Measurements from ENCODE around the gene LFNG. TPM values are rescaled to one million over a fixed set of nuclear protein-coding genes. Genes with fewer than 3 reads are reported as not detected.
A peak's percentile ranks its signal among the peaks of the same experiment; 100 is the strongest.

Gene LFNG
- total RNA-seq, 1 experiment from 2014 or later, result 38.1 TPM

GRCh38 chr7:2525658-2526630, 6.4 kb downstream of the LFNG start:
- in situ Hi-C loops (cut with HindIII; ENCODE audit: low pct_unique_long_range_greater_than_20kb, low sequenced_read_pairs) (no loop called here), intact Hi-C loops (cut with micrococcal nuclease; ENCODE audit: unreplicated experiment) (no loop called here)
- TF ChIP-seq POLR2AphosphoS5 (IDR thresholded peaks at IDR 0.05; ENCODE audit: low read depth, low read length), result no peak
- TF ChIP-seq REST (IDR thresholded peaks at IDR 0.05; ENCODE audit: insufficient read depth in 1 of 2, low read depth in 2 of 2, low read length in 1 of 2), result no peak
- no peak for TF ChIP-seq TCF7L2 (IDR thresholded peaks at IDR 0.05; ENCODE audit: low read depth, low read length)
- TF ChIP-seq, protein P1, sequence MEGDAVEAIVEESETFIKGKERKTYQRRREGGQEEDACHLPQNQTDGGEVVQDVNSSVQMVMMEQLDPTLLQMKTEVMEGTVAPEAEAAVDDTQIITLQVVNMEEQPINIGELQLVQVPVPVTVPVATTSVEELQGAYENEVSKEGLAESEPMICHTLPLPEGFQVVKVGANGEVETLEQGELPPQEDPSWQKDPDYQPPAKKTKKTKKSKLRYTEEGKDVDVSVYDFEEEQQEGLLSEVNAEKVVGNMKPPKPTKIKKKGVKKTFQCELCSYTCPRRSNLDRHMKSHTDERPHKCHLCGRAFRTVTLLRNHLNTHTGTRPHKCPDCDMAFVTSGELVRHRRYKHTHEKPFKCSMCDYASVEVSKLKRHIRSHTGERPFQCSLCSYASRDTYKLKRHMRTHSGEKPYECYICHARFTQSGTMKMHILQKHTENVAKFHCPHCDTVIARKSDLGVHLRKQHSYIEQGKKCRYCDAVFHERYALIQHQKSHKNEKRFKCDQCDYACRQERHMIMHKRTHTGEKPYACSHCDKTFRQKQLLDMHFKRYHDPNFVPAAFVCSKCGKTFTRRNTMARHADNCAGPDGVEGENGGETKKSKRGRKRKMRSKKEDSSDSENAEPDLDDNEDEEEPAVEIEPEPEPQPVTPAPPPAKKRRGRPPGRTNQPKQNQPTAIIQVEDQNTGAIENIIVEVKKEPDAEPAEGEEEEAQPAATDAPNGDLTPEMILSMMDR (IDR thresholded peaks at IDR 0.05), result peak; percentile 68; the same call in 1 of the 2 replicates
- no peak for TF ChIP-seq SIN3A (IDR thresholded peaks at IDR 0.05; ENCODE audit: borderline replicate concordance, insufficient read depth, low read depth, low read length)
- H3K36me3 ChIP-seq (ENCODE audit: control insufficient read depth, insufficient read depth, low read length), result no peaks in the 10 kb centered on the region
- BruUV-seq (replicated peaks), result no TSS peak
- POLR2A ChIA-PET, result interaction anchor here (0.7 kb wide), 1 partner anchor 134 kb away, joined by 3 read pairs; no protein-coding TSS in a partner anchor
- no peak overlapping the region for H3K4me3 ChIP-seq (ENCODE audit: low read depth in 2 of 2, low read length in 2 of 2)
- H3K27ac ChIP-seq (ENCODE audit: low read length), result peak overlapping the region; percentile 83
- CTCF ChIA-PET, result interaction anchor here (0.6 to 1.0 kb wide), 3 partner anchors 57 to 155 kb away, joined by 3 to 5 read pairs (median 4); no protein-coding TSS in a partner anchor
- DNase-seq (ENCODE audit: low read depth, low spot score) (no peak), ATAC-seq (peak; percentile 56)
- H3K9me3 ChIP-seq (ENCODE audit: control insufficient read depth, insufficient read depth, low read depth, low read length), result no peaks in the 10 kb centered on the region
- no peaks in the 10 kb centered on the region for H3K27me3 ChIP-seq (ENCODE audit: control insufficient read depth, insufficient read depth, low read length)
- H3K4me1 ChIP-seq (ENCODE audit: control insufficient read depth, insufficient read depth, low read length), result peaks cover 94% of the 10 kb centered on the region

DNA sequence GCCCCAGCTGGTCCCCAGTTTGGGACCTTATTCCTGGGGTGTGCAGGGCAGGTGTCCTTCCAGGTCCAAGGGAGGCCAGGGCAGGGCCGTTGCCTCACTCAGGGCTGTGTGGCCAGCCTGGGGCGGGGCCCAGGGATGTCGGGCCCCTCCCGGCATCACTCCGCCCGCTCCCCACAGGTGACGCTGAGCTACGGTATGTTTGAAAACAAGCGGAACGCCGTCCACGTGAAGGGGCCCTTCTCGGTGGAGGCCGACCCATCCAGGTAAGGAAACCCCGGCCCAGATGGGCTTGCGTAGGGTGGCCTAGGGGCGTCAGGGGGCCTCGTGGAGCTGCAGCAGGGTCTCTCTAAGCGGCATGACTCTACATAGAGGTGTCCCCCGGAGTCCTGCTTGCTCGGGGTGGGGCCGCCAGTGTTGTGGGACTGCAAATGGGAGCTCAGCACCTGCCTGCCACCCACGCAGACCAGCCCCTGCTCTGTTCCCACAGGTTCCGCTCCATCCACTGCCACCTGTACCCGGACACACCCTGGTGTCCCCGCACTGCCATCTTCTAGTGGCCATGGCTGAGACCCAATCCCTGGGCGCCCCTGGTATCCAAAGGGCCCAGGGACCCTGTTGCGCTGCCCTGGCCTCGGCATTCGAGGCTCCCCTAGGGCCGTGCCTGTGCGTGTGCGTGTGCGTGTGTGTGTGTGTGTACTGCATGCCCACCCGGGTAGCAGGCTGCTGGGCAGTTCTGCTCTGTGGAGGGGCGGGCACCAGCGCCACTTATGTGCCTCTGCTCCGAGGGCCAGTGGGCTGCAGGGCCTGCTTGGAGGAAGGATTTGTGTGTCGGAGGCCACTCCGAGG, 7.3 kb downstream of the LFNG start:
- CTCF ChIA-PET, result interaction anchor here (0.8 to 1.6 kb wide), 3 partner anchors 47 to 58 kb away, joined by 3 to 10 read pairs (median 5); no protein-coding TSS in a partner anchor
- ATAC-seq (no peak), DNase-seq (ENCODE audit: low read depth, low spot score) (no peak)
- intact Hi-C loops (cut with micrococcal nuclease; ENCODE audit: unreplicated experiment) (no loop called here), in situ Hi-C loops (cut with HindIII; ENCODE audit: low pct_unique_long_range_greater_than_20kb, low sequenced_read_pairs) (no loop called here)
- H3K27ac ChIP-seq (ENCODE audit: low read length), result peak overlapping the region; percentile 44; the same call in 1 of the 2 replicates
- no peaks in the 10 kb centered on the region for H3K27me3 ChIP-seq (ENCODE audit: control insufficient read depth, insufficient read depth, low read length)
- H3K4me1 ChIP-seq (ENCODE audit: control insufficient read depth, insufficient read depth, low read length), result peaks cover 92% of the 10 kb centered on the region
- no TSS peak for BruUV-seq (replicated peaks)
- TF ChIP-seq POLR2AphosphoS5 (IDR thresholded peaks at IDR 0.05; ENCODE audit: low read depth, low read length), result no peak
- TF ChIP-seq, protein P1 (IDR thresholded peaks at IDR 0.05), result no peak
- TF ChIP-seq SIN3A (IDR thresholded peaks at IDR 0.05; ENCODE audit: borderline replicate concordance, insufficient read depth, low read depth, low read length), result no peak
- no peak for TF ChIP-seq REST (IDR thresholded peaks at IDR 0.05; ENCODE audit: insufficient read depth in 1 of 2, low read depth in 2 of 2, low read length in 1 of 2)
- no peak for TF ChIP-seq TCF7L2 (IDR thresholded peaks at IDR 0.05; ENCODE audit: low read depth, low read length)
- no peaks in the 10 kb centered on the region for H3K9me3 ChIP-seq (ENCODE audit: control insufficient read depth, insufficient read depth, low read depth, low read length)
- POLR2A ChIA-PET, result interaction anchor here (0.6 kb wide), 1 partner anchor 28 kb away, joined by 3 read pairs; no protein-coding TSS in a partner anchor
- H3K4me3 ChIP-seq (ENCODE audit: low read depth in 2 of 2, low read length in 2 of 2), result no peak overlapping the region
- no peaks in the 10 kb centered on the region for H3K36me3 ChIP-seq (ENCODE audit: control insufficient read depth, insufficient read depth, low read length)
